HG03520 (cell line): ENCODE data around the gene RLN3.

Experiments used
- ATAC-seq: cut with Tn5 transposase; IDR thresholded peaks from one replicate; pipeline ENCODE4 v1.9.1; 2021; ENCODE audit warnings: mild to moderate bottlenecking, moderate library complexity; ENCODE audit not compliant: unreplicated experiment

Gene RLN3

GRCh38 chr19:13993590-13994300, 34.2 kb upstream of the RLN3 start:
- ATAC-seq: no peak

GRCh38 chr19:13995017-13995728, 32.8 kb upstream of the RLN3 start:
- ATAC-seq: no peak

DNA sequence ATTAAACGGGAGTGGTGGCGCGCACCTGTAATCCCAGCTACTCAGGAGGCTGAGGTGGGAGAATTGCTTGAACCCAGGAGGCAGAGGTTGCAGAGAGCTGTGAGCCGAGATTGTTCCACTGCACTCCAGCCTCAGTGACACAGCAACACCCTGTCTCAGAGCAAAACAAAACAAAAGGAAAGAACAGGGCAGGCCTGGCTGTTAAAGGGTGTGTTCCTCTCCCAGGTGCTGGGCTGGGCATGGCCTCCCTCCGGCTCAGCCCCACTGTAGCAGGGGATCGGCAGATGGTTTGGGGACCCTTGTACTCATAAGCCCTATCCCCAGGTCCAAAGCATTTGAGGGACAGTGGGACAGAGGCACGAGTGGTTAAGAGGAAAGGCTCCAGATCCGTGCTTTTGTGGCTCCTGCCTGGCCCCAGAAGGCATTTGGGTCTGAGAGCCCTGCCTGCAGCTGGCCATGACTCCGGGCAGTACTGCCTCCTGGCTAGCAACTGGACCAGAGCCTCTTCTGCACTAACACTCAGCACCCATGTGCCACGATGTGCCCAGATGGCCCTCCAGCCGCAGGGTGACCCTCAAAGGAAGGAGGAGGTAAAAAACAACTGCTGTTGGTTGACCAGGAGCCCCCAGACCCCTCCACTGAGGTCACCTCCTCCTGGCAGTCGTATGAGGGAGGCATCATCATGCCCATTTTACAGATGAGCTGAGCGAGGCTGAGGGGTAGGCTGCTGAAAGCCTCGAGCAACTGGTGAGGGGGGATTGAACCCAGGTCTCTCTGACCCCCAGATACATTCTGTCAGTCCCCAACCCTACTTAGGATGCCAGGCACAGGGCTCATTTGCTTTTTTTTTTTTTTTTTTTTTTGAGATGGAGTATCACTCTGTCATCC, 31.8 kb upstream of the RLN3 start:
- ATAC-seq: no peak

DNA sequence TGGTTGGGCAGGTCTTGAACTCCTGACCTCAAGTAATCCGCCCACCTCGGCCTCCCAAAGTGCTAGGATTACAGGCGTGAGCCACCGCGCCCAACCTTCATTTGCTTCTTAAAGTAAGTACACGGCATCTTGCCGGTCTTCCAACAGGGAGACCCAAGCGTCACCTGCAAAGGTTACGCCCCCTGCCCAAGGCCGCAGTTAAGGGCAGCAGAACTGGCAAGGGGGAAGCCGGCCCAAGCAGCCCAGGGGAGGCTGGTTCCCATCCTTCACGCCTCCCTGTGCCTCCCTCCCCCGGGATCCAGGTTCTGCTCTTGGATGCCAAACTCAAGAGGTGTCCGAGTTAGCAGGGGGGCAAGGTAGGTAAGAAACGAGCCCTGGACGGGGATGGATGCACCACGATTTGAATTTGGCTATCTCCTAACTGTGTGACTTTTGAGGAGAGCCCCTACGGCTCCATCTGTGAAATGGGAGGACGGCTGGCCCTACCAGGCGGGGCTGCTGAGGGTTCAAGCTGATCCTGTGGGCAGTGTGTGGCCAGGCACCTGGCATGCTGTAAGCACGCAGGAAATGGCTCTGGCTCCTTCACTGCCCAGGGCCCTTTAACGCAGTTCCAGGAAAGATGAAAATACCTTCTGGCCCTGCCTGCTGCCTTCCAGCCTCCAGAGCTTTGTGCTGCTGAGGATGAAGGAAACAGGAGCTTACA, 30.9 kb upstream of the RLN3 start:
- no peak for ATAC-seq

DNA sequence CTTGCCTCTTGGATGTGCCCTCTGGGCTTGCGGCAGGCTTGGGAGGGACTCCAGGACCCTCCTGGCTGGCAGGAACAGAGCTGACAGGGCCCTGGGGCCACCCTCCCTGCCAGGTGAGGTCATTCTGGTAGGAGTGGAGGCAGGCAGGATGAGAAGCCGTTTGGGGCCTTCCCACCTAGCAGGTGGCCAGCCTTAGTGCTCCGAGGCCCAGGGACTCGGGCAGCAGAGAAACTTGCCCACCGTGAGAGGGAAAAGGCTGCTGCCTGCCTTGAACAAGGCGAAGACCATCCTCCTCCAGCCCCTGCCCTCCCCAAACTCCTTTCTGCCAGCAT, 30.4 kb upstream of the RLN3 start:
- no peak for ATAC-seq

DNA sequence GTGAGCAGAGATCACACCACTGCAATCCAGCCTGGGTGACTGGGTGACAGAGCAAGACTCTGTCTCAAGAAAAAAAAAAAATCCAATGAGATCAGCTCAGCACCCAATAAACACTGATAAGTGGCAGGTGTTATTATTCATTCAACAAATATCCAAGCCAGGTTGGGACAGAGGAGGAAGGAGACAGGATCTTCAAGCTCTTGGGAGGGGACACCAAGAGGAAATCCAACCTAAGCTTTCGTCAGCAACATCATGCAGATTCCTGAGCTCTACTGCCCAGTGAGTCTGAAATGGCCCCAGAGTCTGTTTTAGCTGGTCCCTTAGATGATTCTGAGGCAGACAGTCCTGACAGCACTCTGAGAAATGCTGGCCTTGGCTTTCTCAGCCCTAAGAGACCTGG, 29.5 kb upstream of the RLN3 start:
- no peak for ATAC-seq

DNA sequence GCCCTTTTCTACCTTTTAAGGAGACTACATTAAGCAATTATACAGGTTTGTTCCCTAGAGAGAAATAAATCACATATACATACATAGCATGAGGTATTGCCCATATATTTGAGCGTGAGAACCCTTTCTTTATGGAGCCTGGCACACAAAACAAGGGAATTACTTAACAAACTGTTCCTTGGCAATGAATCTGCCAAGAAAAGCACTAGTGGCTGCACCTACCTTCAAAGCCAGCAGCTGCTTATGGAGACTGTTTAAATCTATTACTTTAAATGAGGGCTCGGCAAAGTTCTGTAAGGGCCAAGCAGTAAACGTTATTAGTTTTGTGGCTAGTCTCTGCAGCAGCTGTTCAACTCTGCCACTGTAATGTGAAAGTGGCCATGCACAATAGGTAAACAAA, 28.9 kb upstream of the RLN3 start:
- no peak for ATAC-seq

DNA sequence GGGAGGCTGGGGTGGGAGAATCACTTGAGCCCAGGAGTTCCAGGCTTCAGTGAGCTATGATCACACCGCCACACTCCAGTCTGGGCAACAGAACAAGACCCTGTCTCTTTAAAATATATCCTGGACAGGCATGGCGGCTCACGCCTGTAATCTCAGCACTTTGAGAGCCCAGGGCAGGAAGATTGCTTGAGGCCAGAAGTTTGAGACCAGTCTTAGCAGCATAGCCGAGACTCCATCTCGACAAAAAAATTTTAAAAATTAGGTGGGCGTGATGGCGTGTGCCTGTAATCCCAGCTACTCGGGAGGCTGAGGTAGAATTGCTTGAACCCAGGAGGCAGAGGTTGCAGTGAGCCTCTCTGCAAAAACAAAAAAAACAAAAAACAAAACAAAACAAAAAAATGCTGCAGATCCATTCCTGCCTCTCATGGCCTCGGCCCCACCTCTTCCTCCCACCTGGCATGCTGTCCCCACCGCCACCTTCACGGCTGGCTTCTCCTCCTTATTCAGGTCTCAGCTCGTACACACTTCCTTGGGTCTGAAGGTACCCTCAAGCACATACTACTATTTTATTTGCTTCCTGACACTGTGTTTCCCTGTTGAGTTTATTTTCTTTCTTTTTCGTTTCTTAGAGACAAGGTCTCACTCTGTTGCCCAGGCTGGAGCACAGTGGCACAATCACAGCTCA, 27.1 kb upstream of the RLN3 start:
- no peak for ATAC-seq

DNA sequence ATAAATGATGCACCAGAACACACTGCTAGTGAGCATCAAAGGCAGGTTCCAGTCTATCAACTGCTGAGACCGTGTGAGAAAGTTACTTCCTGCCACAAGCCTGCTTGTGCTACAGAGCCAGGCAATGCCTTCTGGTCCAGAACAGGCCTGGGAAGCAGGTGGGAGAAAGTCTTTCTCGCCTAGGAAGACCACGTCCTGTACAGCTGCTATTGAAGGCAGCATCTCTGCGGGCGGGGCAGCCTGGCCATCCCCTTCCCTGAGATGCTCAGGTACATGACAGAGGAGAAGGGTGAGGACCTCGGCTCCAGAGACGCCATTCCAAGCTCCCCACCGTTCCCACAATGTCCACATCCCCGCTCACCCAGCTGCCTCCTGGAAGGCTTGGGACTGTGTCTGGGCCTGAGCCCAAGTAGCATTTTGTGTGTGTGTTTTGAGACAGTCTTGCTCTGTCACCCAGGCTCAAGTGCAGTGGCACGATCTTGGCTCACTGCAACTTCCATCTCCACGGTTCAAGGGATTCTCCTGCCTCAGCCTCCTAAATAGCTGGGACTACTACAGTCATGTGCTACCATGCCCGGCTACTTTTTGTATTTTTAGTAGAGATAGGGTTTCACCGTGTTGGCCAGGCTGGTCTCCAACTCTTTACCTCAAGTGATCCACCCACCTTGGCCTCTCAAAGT, 25.2 kb upstream of the RLN3 start:
- no peak for ATAC-seq

DNA sequence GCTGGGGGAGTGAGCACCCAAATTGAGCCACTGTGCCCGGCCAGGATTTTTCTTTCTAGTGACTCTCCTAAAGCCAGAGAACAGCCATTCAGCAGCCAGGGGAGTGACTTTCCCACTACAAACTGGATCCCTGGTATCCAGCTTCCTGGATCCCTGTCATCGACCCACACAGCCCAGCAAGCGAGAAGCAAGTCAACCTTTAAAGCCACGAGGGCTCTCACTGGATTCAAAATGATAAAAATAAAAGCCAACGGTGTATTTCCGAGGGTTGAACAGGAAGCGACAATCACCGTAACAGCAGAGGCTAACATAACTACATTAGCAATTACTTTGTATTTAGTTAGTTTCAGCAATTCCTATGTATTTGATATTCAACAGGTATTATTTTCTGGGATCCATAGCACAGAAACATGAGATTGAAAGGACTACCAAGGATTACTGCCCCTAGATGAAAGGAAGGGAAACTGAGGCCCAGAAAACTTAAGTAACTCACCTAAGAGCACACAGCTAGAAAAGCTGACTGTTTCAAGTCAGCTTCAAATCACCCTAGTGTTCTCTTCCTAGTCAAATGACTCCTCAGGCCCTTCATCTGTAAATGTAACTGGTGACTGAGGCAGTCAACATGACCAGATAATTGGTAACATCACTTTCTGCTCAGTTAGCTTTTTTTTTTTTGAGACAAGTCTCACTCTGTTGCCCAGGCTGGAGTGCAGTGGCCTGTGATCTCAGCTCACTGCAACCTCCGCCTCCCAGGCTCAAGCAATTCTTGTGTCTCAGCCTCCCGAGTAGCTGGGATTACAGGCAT, 24.5 kb upstream of the RLN3 start:
- ATAC-seq: no peak

DNA sequence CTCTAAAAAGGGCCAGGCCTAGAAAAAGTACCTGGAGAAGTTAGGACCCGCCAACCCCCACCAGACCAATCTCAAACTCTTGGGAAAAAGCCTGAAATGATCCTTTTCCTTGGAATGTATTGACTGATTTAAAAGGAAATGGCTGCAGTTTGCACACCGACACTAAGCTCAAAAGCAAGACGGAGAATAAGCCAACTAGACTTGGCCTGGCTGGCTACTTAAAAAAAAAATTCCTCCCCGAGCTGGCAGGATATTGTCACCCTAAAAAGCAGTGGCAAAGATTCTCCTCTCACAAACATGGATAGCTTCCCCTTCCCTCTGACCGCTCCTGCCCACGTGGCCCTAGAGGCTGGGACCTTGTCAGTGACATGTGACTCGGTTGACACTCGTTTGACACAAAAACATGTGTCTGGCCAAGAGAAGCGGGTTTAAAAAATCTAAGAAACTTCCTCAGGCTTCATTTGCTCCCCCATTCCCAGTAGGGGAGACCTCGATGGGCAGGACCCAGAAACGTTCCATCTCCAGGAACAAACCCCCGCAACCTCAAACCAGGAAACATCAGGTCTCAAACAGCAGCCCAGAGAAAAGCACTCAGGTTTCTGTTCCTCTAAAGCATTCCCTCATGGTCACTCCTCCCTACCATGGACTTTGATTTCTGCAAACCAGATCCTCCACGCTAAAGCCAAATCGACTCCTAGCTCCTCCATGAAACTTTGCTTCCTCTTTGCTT, 23.2 kb upstream of the RLN3 start:
- no peak for ATAC-seq

DNA sequence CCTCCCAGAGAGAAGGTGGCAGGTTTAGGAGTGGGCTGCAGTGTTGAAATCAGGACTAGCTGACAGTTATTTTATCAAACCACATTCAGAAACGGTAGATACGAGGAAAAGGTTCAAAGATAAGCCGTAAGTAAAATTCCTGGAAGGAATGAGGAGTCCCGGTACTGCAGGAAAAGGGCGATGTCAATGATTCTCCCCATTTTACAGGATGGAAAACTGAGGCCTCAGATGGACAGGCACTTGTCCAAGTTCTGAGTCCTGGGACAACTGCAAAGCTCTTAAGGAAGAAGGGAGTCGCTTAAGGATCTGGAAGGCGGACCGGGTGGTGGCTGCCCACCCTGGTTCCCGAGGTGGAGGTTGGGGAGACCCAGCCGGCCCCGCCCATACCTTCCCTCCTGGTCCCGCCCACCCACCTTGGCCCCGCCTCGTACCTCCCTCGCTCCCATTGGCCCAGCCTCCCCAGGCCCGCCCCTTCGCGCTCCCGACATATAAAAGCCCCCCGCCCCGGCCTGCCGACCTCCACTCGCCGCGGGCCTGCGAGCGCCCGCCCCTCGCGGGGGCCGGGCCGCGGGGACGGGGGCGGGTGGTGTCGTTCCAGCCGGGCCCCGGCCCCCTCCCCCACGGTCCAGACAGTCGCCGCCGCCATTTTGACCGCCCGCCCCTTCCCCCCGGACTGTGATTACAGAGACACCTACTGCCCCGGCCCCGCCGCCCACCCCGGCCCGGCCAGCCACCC, 22.4 kb upstream of the RLN3 start:
- peak; percentile 26 for ATAC-seq

DNA sequence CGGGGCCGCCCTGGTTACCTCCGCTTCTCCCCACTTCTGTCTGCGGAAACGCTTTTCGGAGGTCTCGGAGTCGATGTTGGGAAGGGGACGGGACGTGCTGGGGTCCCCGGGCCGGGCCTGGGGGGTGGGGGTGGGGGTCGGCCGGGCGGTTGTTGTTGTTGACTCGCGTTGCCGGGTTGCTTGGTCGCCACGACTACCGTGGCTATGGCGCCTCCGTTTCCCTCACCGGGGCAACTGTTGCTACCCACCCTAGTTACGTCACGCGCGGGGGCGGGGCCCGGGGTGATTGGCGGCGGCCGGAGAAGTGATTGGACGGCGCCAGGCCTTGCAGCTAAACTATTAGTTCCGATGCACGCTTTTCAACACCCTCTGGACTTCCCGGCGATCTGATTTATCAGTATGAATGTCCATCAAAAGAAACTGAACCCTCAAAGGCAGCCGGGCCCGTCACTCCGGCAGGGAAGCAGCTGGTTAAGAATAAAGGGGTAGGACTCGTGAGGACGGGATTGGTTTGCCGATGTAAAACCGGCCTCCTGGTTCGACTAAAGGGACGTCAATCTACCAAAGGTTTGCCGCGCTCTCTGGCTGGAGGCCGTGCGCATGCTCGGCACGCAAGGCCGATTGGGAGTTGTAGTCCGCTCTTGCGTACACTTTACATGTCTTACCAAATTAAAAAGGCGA, 21.7 kb upstream of the RLN3 start, which contains the start of gene RFX1:
RFX1 (minus strand) TSS at position 236 of the 681 bp plus-strand sequence. CDS start 12,477 bp downstream, outside the sequence.
- peak; percentile 68 for ATAC-seq

DNA sequence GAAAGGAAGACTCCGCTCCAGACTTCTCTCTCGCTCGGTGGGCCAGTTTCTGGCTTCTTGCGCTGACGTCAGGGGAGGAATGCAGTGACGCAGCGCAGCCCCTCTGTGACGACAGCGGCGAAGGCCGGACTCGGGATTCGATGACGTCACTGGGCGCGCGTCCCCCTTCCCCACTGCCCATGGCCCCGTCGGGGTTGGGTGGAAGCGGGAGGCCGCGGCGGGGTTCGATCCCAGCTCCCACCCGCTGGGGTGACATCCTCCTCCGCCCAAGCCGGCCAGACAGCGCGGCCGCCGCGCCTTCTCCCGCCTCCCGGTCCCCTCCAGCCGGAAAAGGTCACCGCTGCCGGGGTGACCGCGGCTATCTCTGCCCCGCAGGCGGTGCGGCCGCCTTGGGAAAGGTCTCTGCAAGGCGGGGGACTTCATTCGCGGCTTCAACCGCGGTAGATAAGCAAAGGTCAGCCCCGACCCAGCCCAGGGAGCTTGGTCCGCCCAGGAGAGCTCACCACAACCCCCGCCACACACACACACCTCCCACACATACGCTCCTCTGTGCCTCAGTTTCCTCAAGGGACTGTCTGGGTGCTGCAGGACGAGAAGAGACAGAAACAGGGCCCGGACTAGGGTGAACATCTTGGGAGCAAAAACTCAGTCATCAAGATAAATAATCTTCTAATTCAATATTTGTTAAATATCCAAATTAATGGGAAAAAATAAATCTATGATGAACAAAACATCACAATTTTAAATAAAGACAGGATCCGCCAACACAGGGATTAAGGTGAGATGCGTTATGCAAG, 21.0 kb upstream of the RLN3 start:
- ATAC-seq: peak; percentile 28

GRCh38 chr19:14012378-14012915, 15.5 kb upstream of the RLN3 start:
- ATAC-seq: no peak

DNA sequence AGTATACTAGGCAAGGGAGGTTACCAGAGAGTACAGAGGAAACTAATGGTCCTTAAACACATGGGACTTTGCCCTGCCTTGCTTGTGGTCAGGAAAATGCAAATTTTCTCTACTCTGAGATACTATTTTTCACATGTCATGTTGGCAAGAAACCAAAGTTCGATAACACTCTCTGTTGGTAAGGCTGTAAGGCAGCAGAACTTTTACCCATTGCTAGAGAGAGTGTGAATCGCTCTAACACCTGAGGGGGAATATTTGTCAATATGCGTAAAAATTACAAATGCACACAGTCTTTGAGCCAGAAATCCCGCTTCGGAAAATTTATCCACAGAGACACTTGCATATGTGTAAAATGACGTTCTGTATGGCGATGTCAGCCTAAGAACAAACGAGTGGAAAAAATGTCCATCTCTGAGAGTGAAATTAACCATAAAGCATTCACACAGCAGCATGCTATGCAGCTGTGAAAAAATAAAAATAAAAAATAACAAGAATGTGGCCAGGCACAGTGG, 12.4 kb upstream of the RLN3 start:
- ATAC-seq: peak; percentile 71
